Measurements from ENCODE around the gene CDRT4. TPM values are rescaled to one million over a fixed set of nuclear protein-coding genes. Genes with fewer than 3 reads are reported as not detected.
A peak's percentile ranks its signal among the peaks of the same experiment; 100 is the strongest.

The CDRT4 gene
- total RNA-seq, 3 donors from 2014 or later, result 3.8 to 17.4 (median 7.0) TPM

- H3K36me3 ChIP-seq, result no peaks in the 10 kb centered on the region
- H3K27me3 ChIP-seq, result no peaks in the 10 kb centered on the region
- intact Hi-C loops (cut with DNase I; ENCODE audit: low total_unique reads), result no loop called here
- no peak for DNase-seq (ENCODE audit: low spot score in 2 of 2)
- no peak for TF ChIP-seq POLR2A (IDR thresholded peaks at IDR 0.05)
- no peak for TF ChIP-seq CTCF (IDR thresholded peaks at IDR 0.05)
- TF ChIP-seq POLR2AphosphoS5 (IDR thresholded peaks at IDR 0.05), result no peak
- H3K4me3 ChIP-seq, result no peak overlapping the region
- no peaks in the 10 kb centered on the region for H3K4me1 ChIP-seq
- H3K27ac ChIP-seq, result peak overlapping the region; percentile 41 to 48
- H3K9me3 ChIP-seq, result no peaks in the 10 kb centered on the region
Measured at GRCh38 chr17:15404106-15405057, 63.0 kb downstream of the CDRT4 start.

- no peaks in the 10 kb centered on the region for H3K27me3 ChIP-seq
- H3K36me3 ChIP-seq, result no peaks in the 10 kb centered on the region
- TF ChIP-seq CTCF (IDR thresholded peaks at IDR 0.05) (no peak), POLR2AphosphoS5 (IDR thresholded peaks at IDR 0.05) (no peak), POLR2A (IDR thresholded peaks at IDR 0.05) (no peak)
- H3K9me3 ChIP-seq, result no peaks in the 10 kb centered on the region
- H3K4me3 ChIP-seq, result no peak overlapping the region
- H3K4me1 ChIP-seq, result peaks cover 0 to 6% of the 10 kb centered on the region in 2 donors
- no peak for DNase-seq (ENCODE audit: low spot score in 2 of 2)
- intact Hi-C loops (cut with DNase I; ENCODE audit: low total_unique reads), result no loop called here
- H3K27ac ChIP-seq, result peak overlapping the region in 1 of 2 donors; percentile 48
Measured at GRCh38 chr17:15403276-15403939, 64.0 kb downstream of the CDRT4 start.

GRCh38 chr17:15399443-15399842 is 68.0 kb downstream of the CDRT4 start:
- TF ChIP-seq POLR2A (IDR thresholded peaks at IDR 0.05) (no peak), POLR2AphosphoS5 (IDR thresholded peaks at IDR 0.05) (no peak), CTCF (IDR thresholded peaks at IDR 0.05) (no peak)
- Histone ChIP-seq H3K27ac (peak overlapping the region; percentile 52 to 77), H3K36me3 (no peaks in the 10 kb centered on the region), H3K27me3 (no peaks in the 10 kb centered on the region), H3K4me3 (no peak overlapping the region), H3K4me1 (peaks cover 0 to 6% of the 10 kb centered on the region in 2 donors), H3K9me3 (no peaks in the 10 kb centered on the region)
- intact Hi-C loops (cut with DNase I; ENCODE audit: low total_unique reads), result no loop called here
- DNase-seq (ENCODE audit: low spot score in 2 of 2), result no peak

GRCh38 chr17:15398736-15399331 is 68.6 kb downstream of the CDRT4 start:
- Histone ChIP-seq H3K9me3 (no peaks in the 10 kb centered on the region), H3K27me3 (no peaks in the 10 kb centered on the region), H3K36me3 (no peaks in the 10 kb centered on the region), H3K4me1 (peaks cover 0 to 6% of the 10 kb centered on the region in 2 donors), H3K4me3 (no peak overlapping the region), H3K27ac (peak overlapping the region; percentile 52 to 77)
- DNase-seq (ENCODE audit: low spot score in 2 of 2), result peak in 1 of 2 donors; percentile 46
- no peak for TF ChIP-seq POLR2A (IDR thresholded peaks at IDR 0.05)
- no peak for TF ChIP-seq CTCF (IDR thresholded peaks at IDR 0.05)
- no peak for TF ChIP-seq POLR2AphosphoS5 (IDR thresholded peaks at IDR 0.05)
- intact Hi-C loops (cut with DNase I; ENCODE audit: low total_unique reads), result no loop called here
